ENCODE results near the gene ST3GAL4. TPM values are rescaled to one million over a fixed set of nuclear protein-coding genes. Genes with fewer than 3 reads are reported as not detected.

Gene ST3GAL4
- total RNA-seq, 1 experiment from 2014 or later: 198 TPM

DNA sequence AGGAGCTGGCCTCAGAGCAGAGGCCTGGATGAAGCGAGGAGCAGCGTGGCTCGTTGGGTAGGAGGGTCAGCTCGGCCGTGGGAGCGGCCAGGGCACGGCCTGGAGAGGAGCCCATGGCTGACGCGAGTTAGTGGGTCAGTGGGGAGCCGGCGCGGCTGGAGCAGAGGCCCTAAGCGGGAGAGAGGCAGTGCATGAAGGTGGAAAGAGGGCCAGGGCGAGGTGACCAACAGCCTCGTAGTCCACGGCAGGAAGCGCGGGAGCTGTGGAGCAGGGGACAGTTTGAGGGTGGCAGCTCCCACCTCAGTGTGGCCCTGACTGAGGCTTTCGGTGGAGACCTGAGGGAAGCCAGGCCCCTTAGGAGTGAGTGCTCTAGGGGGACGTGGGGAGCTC is 27.5 kb upstream of the ST3GAL4 start:
- in situ Hi-C loops (cut with HindIII; ENCODE audit: low pct_unique_long_range_greater_than_20kb, low sequenced_read_pairs): no loop called here
- no peak for DNase-seq (ENCODE audit: low read depth, low spot score)

DNA sequence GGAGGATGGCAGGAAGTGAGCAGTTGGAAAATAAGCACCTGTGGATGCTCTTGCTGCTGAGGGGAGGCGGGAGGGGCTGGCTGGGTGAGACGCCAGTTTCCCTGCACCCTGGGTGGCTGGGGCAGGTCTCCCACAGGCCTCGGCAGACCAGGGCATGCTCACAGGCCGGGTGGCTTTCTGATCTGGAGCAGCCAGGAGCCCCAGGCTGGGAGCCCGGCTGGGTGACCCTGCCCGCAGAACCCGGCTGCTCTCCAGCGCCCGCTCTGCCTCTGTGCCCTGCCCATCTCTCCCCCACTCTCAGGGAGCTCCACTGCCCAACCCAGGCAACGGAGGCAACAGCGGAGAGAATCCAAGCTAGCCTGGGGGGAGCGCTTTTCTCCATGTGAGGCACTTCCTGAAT is 27.0 kb upstream of the ST3GAL4 start:
- DNase-seq (ENCODE audit: low read depth, low spot score): no peak
- in situ Hi-C loops (cut with HindIII; ENCODE audit: low pct_unique_long_range_greater_than_20kb, low sequenced_read_pairs): no loop called here

DNA sequence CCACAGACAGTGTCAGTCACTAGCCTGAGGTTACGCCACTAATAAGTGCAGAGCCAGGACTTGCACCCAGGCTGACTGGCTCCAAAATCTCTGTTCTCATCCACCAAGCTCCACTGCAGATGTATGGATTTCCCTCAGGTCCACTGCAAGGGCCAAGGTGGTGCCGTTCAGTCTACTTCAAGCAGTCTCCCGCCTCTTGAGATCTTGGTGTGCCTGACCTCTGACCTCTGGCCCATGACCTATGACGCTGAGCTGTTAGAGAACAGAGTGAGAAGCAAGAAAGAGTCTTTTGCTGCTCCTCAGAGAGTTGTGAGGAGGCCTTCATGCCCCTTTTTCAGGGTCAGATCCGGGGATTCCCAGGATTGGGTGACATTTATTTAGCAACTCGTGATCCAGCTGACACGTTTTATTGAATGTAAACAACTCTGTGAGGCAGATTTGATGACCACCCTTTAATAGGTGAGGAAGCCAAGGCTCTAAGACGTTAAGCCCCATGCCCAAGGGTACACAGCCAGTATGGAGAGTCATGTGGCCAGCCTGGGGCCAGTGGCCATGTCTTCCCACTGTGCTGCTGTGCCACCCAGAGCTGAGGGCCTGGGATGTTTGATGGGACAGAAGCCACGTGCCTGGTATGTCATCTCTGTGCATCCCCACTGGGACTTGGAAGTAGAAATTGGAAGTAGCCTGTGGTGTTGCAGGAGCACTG is 26.4 kb upstream of the ST3GAL4 start:
- in situ Hi-C loops (cut with HindIII; ENCODE audit: low pct_unique_long_range_greater_than_20kb, low sequenced_read_pairs): no loop called here
- DNase-seq (ENCODE audit: low read depth, low spot score): no peak

DNA sequence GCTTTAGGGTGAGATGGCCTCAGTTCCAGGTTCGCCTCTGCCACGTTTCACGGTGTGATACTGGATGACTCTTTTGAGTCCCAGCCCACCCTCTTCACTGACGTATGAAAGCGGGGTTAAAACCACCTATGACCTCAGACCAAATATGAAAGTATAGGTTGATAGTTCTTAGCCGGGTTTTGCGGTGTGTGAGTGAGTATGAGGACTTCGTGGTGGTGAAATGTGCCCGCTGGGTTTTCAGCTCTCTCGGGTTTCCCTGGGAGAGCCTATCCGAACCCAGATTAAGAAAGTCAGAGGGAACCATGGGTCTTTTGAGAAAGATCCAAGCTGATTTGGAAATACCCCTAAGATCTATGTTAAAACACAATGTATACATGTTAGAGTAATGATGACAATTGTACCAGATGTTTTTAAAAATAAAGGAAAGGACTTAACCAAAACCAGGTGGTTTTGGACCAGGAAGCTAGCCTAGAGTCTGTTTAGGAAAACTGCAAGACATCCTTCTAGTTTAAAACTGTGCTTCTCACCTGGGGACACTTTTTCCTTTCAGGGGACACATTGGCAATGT is 25.8 kb upstream of the ST3GAL4 start:
- in situ Hi-C loops (cut with HindIII; ENCODE audit: low pct_unique_long_range_greater_than_20kb, low sequenced_read_pairs): no loop called here
- DNase-seq (ENCODE audit: low read depth, low spot score): no peak

DNA sequence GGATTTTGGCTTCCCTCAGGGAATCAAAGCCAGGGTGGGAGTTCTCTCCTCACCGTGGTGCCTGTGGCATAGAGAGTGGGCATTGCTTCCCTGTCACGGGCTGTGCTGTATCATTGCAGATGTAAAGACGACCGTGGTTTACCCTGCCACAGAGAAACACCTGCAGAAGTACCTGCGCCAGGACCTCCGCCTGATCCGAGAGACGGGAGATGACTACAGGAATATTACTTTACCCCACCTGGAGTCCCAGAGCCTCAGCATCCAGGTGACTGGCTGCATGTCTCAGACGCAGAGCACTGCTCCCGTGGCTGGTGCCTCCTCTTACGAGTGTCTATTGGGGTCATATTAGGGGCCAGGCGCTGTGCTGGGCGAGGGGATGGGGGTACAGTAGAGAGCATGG is 24.2 kb upstream of the ST3GAL4 start:
- in situ Hi-C loops (cut with HindIII; ENCODE audit: low pct_unique_long_range_greater_than_20kb, low sequenced_read_pairs): no loop called here
- DNase-seq (ENCODE audit: low read depth, low spot score): no peak

DNA sequence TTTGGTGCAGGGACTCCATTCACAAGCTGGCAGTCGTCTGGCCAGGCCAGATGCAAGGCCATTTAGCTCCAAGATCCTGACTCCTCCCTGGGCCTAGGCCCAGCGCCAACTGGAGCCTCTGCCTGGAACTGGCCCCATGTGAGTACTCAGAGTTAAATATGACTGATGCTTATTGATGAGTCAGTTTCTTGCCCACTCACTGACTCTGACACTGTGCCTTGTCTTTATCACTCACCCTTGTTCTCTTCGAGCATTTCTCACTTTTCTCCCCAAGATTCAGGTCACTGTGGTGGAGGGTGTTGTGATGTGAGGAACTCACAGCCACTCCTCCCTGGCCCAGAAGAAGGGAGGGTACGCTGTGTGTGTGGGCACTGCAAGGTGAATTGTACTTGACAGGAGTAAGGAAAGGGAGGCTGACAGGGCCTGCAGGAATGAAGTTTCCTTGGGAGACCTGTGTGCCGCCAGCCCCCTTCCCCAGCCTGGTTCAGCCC is 23.2 kb upstream of the ST3GAL4 start:
- in situ Hi-C loops (cut with HindIII; ENCODE audit: low pct_unique_long_range_greater_than_20kb, low sequenced_read_pairs): no loop called here
- no peak for DNase-seq (ENCODE audit: low read depth, low spot score)

DNA sequence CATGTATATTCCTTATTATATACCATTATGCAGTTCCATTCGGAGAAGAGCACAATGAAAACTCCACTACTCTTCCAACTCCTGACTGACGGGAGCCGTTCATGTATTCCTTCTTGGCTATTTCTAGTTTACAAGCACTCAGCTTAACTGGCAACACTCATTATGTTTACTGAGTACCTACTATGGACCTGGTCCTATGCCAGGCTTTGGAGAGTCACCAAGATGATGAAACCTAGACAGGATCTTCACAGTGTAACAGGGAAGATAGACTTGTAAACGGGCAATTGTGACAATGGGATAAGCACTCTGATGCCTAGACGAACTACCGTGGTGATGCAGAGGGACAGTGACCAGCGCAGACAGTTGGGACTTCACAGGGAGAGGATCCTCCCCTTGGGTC is 22.3 kb upstream of the ST3GAL4 start:
- DNase-seq (ENCODE audit: low read depth, low spot score): no peak
- in situ Hi-C loops (cut with HindIII; ENCODE audit: low pct_unique_long_range_greater_than_20kb, low sequenced_read_pairs): no loop called here

DNA sequence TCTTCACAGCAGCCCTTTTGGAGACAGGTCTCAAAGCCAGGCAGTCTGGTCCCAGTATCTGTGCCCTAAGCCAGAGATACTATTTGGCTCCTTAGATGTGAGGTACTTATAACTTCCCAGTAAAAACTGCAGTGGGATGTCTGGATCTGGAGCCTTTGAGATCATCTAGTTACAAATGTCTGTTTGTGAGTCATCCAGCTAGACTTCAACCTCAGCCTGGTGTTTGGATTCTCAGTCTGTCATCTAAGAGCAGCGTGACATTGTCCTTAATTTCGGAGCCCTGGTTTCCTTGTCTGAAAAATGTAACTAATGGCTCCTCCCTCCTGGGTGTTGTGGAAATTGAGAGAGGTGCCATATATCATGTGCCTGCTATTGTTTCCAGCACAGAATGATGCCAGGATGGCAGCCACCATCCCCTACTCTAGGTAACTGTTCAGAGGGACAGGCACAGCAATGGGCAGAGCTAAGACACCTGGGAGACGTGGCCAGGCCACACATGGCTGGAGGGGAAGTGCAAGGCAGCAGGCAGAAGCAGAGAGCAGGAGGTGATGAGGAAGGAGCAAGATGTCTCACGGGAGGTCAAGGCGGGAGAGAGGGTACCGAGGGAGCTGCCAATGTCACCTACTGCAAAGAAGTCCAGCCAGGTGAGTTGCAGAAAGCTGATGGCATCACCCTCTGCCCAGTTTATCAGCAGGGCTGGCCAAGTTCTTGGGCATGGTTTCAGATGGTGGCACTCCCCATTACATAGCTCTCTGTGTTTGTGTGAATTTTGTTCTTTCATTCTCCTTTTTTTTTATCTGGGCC is 20.6 kb upstream of the ST3GAL4 start:
- DNase-seq (ENCODE audit: low read depth, low spot score): no peak
- in situ Hi-C loops (cut with HindIII; ENCODE audit: low pct_unique_long_range_greater_than_20kb, low sequenced_read_pairs): no loop called here

DNA sequence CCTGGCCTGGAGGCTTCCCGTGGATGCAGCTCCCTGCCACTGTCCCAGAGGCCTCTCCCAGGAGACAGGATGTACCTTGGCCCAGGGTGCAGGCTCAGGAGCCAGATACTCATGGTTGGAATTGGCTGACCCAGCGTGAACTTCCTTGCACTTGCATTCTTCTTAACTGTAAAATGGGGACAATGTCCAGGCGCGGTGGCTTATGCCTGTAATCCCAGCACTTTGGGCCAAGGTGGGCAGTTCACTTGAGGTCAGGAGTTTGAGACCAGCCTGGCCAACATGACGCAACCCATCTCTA is 20.1 kb upstream of the ST3GAL4 start:
- in situ Hi-C loops (cut with HindIII; ENCODE audit: low pct_unique_long_range_greater_than_20kb, low sequenced_read_pairs): no loop called here
- no peak for DNase-seq (ENCODE audit: low read depth, low spot score)

DNA sequence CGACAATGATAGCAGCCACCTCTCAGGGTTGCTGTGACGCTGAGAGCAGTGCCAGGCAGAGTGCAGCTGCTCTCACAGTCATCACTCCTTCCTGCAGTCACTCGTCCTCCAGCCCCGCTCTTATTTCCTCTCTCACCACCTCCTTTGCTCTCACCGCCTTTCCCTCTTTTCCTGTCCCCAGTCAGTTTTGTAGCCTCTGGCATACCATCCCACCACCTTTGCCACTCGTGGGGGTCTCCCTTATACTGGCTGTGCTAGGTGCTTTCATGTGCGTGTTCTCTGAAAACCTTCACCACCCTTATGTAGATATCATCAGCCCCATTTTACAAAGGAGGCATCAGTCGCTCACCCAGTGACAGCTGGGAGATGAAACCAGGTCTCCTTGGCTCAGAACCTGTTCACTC is 19.3 kb upstream of the ST3GAL4 start:
- no peak for DNase-seq (ENCODE audit: low read depth, low spot score)

DNA sequence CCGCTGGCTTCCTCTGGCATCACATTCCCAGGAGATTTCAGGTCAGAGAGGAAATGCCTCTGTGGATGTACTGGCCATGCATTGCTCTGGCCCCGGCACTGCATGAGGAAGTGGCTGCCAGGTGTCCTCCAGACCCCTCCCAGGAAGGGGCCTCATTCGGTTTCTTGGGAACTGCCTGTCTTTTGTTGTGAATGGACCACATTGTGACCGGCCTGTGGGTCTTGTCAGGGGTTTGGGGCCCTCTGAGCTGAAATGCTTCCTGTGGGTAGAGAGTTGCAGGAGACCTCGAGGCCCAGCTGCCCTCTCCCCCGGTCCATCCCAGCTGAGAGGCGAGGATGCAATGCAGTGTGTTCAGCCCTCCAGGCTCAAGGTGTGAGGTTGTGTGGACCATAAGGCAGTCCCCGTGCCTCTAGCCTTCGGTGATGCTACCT is 18.8 kb upstream of the ST3GAL4 start:
- in situ Hi-C loops (cut with HindIII; ENCODE audit: low pct_unique_long_range_greater_than_20kb, low sequenced_read_pairs): no loop called here

More for the DNA sequence above, 19.3 kb upstream of the ST3GAL4 start:
- in situ Hi-C loops (cut with HindIII; ENCODE audit: low pct_unique_long_range_greater_than_20kb, low sequenced_read_pairs): no loop called here

DNA sequence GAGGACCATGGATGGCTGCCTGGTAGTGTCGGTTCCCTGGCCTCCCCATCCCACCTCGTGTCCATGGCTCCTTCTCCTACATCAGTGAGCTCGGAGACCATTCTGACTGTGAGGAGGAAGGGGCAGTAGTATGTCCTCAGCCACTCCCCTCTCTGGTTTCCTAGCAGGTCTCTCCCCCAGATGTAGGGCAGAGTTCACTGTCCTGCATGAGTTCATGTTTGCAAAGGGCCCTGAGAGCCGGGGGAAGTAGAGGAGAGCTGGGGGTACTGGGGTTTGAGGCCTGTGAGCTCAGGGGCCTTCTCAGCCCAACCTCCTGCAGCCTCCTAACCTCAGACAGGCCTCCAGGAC is 18.4 kb upstream of the ST3GAL4 start:
- no peak for DNase-seq (ENCODE audit: low read depth, low spot score)
- in situ Hi-C loops (cut with HindIII; ENCODE audit: low pct_unique_long_range_greater_than_20kb, low sequenced_read_pairs): no loop called here

More for the DNA sequence above, 18.8 kb upstream of the ST3GAL4 start:
- DNase-seq (ENCODE audit: low read depth, low spot score): no peak

DNA sequence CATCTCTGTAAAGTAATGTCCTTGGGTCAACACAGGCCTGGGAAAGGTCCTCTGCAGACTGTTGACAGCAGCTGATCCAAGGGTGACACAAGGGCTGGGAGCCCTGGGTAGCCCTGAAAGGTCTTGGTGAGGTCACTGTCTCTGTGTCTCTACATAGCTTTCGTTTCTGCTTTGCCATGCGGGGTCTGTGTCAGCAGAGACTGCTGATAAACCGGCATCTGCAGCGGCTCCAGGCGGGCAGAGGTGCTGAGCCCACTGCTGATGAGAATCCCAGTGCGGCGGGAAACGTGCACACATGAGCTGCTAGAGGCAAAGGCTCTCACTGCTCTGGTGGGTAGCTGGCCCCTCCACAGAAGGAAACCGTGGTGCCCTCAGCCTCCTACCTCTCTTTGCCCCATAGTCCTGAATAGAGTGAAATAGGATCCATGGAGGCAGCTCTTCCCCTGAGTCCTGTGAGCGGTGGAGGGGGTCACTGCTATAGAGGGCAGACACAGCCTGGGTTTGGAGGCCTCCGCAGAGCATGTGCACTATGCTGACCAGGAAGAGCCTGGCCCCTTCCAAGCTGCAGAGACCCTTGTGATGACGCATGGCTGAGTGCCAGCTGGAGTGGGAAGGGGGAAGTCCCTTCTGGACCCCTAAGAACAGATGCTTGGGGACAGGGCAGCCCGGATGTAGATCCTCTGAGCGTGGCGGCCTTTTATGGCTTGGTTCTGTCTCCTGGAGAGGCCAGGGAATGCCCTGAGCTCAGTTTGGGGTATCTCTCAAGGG is 17.8 kb upstream of the ST3GAL4 start:
- in situ Hi-C loops (cut with HindIII; ENCODE audit: low pct_unique_long_range_greater_than_20kb, low sequenced_read_pairs): no loop called here
- no peak for DNase-seq (ENCODE audit: low read depth, low spot score)

DNA sequence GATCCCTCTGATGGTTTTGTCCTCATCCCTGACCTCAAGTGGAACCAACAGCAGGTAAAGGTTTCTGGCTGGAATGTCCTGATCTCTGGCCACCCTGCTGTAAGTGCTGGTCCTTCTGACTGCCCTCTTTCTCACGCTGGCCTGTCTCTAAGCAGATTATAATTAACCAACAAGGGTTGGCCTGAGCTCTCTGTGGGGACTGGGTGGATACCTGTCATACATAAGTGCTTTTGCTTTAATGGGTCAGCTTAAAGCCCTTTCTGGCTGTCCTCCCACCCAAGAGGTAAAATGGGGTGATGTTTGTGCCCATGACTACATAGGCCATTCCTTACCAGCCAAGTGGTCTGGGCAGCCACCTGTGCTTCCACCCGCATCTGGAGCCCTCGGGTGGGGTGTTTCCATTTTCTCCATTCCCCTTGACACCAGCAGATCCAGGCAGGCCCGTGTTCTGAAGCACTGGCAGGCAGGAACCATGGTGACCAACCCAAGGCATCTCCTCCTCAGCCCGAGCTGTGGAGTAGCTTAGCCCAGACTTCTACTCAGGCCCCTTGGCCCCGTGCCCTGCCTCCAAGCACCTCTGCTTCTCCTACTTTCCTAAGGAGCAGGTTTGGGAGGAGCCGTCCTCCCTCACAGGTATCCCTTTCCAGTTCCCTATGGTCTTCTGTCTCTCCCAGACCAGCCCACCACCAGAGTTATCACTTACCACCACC is 17.0 kb upstream of the ST3GAL4 start:
- DNase-seq (ENCODE audit: low read depth, low spot score): no peak
- in situ Hi-C loops (cut with HindIII; ENCODE audit: low pct_unique_long_range_greater_than_20kb, low sequenced_read_pairs): no loop called here

DNA sequence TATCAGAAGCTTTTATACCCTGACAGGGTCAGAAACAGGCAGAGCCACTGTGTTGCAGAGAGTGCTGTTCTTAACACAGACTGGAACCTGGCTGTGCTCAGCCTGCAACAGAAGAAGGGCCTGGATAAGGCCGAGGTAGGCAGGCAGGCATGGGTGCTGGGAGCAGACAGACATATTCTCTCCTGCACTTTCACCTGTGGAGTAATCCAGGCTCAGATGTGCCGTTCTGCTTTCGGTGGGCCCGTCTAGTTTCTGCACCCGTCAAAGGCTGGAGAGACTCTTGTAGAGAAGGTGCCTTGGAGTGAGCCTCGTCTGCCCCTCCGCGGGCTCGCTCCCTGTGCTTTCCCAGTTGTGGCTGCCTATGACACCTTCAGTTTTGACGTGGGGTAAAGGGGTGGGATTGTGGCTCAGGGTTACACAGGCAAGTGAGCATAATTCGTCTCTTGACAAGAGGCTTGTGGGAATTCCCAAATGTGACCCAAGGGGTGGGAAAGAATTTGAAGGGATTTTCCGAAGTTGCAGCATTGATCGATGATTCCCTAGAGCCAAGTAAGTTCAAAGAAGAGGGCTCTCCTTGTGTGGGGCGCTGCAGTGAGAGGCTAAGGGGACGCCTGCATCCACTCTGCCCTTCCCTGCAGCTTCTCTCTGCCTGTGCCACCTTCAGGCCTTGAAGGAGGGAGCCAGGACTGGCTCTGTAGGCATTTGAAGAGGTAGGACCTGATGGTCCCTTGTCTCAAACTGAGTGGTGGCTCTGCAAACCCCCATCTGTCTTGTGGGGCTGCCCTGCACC is 16.2 kb upstream of the ST3GAL4 start:
- in situ Hi-C loops (cut with HindIII; ENCODE audit: low pct_unique_long_range_greater_than_20kb, low sequenced_read_pairs): no loop called here
- DNase-seq (ENCODE audit: low read depth, low spot score): no peak

DNA sequence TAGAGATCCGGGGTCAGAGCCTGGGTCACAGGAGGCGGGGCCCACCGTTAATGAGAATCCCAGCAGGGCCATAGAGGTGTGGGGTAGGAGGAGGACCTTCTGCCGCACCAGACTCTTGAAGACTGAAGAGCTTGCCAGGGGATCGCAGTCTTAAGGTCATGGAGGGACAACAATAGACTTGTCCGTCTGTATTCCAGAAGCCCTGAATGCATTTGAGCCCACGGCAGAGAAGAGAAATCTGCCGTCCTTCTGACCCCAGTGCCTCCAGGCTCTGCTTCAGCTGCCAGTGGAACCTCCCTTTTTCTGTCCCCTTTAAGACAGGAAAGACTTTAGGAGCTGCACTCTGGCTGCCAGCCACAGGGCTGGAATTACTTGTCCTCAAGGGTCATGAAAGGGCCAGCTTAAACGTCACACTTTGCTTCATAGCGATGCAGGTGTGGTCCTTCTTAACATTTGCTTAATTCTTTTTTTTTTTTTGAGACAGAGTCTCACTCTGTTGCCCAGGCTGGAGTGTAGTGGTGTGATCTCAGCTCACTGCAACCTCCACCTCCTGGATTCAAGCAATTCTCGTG is 15.5 kb upstream of the ST3GAL4 start:
- in situ Hi-C loops (cut with HindIII; ENCODE audit: low pct_unique_long_range_greater_than_20kb, low sequenced_read_pairs): no loop called here
- DNase-seq (ENCODE audit: low read depth, low spot score): no peak

All from SK-MEL-5 (cell line).